HepG2 (cell line): ENCODE data around the gene M1AP. TPM values are rescaled to one million over a fixed set of nuclear protein-coding genes. Genes with fewer than 3 reads are reported as not detected.
A peak's percentile ranks its signal among the peaks of the same experiment; 100 is the strongest.

Source experiments
- ATF7 ChIP-seq, 2 experiments: fragments of 450-650 bp in 1 of 2; sonication (generic) in 1 of 2; formaldehyde crosslinking in 1 of 2; IDR thresholded peaks; 2 replicates each; pipeline versions ENCODE4 v1.4.0 to v1.6.1; 2016 to 2020; ENCODE audit warnings: antibody characterized with exemption in 1 of 2, mild to moderate bottlenecking in 1 of 2, missing genetic modification reagents in 1 of 2
- CEBPB ChIP-seq: IDR thresholded peaks from 2 replicates; pipeline ENCODE4 v1.6.1; 2011; ENCODE audit warnings: low read depth, low read length, improper control_type of control experiment, borderline replicate concordance
- DR1 ChIP-seq: sonication (generic); formaldehyde crosslinking; IDR thresholded peaks from 2 replicates; pipeline ENCODE4 v1.8.0; 2021; ENCODE audit warnings: mild to moderate bottlenecking, missing genetic modification reagents, inconsistent platforms
- ELF1 ChIP-seq: sonication (generic); formaldehyde crosslinking; IDR thresholded peaks from 2 replicates; pipeline ENCODE4 v1.4.0; 2020; ENCODE audit warnings: missing genetic modification reagents
- KDM1A ChIP-seq: IDR thresholded peaks from 2 replicates; pipeline ENCODE4 v1.6.1; 2016; ENCODE audit warnings: missing compliant biosample characterization
- KMT2A ChIP-seq: sonication (generic); formaldehyde crosslinking; IDR thresholded peaks from 2 replicates; pipeline ENCODE4 v1.4.0; 2020; ENCODE audit warnings: missing genetic modification reagents
- PHF8 ChIP-seq: sonication (generic); formaldehyde crosslinking; IDR thresholded peaks from 2 replicates; pipeline ENCODE4 v1.5.0; 2020; ENCODE audit warnings: missing genetic modification reagents
- RBM22 ChIP-seq: fragments of 200-400 bp; formaldehyde crosslinking; optimal IDR thresholded peaks from 2 replicates; pipeline ENCODE3; 2017; ENCODE audit warnings: mild to moderate bottlenecking, low read length, moderate library complexity
- STAG1 ChIP-seq: sonication (generic); formaldehyde crosslinking; IDR thresholded peaks from 2 replicates; pipeline ENCODE4 v1.4.0; 2020; ENCODE audit warnings: missing genetic modification reagents
- YEATS2 ChIP-seq: sonication (generic); formaldehyde crosslinking; IDR thresholded peaks from 2 replicates; pipeline ENCODE4 v1.4.0; 2020; ENCODE audit warnings: missing genetic modification reagents, borderline replicate concordance
- ZNF547 ChIP-seq: sonication (generic); formaldehyde crosslinking; IDR thresholded peaks from 2 replicates; pipeline ENCODE4 v1.5.1; 2020; ENCODE audit warnings: mild to moderate bottlenecking, missing genetic modification reagents
- ZNF773 ChIP-seq: sonication (generic); formaldehyde crosslinking; IDR thresholded peaks from 2 replicates; pipeline ENCODE4 v1.4.0; 2020; ENCODE audit warnings: missing genetic modification reagents, borderline replicate concordance
- polyA plus RNA-seq, 8 experiments: library from polyadenylated mRNA; depleted of rRNA in 3 of 8; stranded (reverse) in 7 of 8; unstranded in 1 of 8; fragments of >200 nt; fragmentation: Illumina TruSeq in 4 of 8; extraction: Trizol in 4 of 8; gene quantifications; 2 replicates each; pipeline versions ENCODE4 v1.2.1 to v1.2.3, GENCODE V29; 2011 to 2016; ENCODE audit warnings: low read depth in 4 of 8, missing spikeins in 1 of 8, mixed read lengths in 1 of 8; ENCODE audit not compliant: insufficient read depth in 1 of 8
- total RNA-seq, 5 experiments: library from RNA; depleted of rRNA; stranded (reverse); fragments of >200 nt; fragmentation: Illumina TruSeq; extraction: Trizol; gene quantifications; 2 replicates each; pipeline ENCODE4 v1.2.3, GENCODE V29; 2016; ENCODE audit warnings: low read depth in 1 of 5
- TF ChIP-seq, protein P1 (sequence below): sonication (generic); formaldehyde crosslinking; IDR thresholded peaks from 2 replicates; pipeline ENCODE4 v1.5.1; 2020; ENCODE audit warnings: mild to moderate bottlenecking, missing genetic modification reagents, moderate library complexity
- TF ChIP-seq, protein P2 (sequence below): sonication (generic); formaldehyde crosslinking; IDR thresholded peaks from 2 replicates; pipeline ENCODE4 v1.9.0; 2021; ENCODE audit warnings: missing genetic modification reagents, mild to moderate bottlenecking, borderline replicate concordance
- TF ChIP-seq, protein P3 (sequence below): sonication (generic); formaldehyde crosslinking; IDR thresholded peaks from 2 replicates; pipeline ENCODE4 v1.8.0; 2022; ENCODE audit warnings: low read depth, missing genetic modification reagents
- TF ChIP-seq, protein P4 (sequence below): IDR thresholded peaks from 2 replicates; pipeline ENCODE4 v1.6.1; 2016; ENCODE audit warnings: missing genetic modification reagents, missing compliant biosample characterization
- TF ChIP-seq, protein P5 (sequence below): sonication (generic); formaldehyde crosslinking; IDR thresholded peaks from 2 replicates; pipeline ENCODE4 v1.4.0; 2020; ENCODE audit warnings: mild to moderate bottlenecking, missing genetic modification reagents

Gene M1AP
- total and polyA plus RNA-seq, 2 of the 13 experiments (the other 11 are each of a cell fraction or from before 2014, with no cell fraction given): not detected

DNA sequence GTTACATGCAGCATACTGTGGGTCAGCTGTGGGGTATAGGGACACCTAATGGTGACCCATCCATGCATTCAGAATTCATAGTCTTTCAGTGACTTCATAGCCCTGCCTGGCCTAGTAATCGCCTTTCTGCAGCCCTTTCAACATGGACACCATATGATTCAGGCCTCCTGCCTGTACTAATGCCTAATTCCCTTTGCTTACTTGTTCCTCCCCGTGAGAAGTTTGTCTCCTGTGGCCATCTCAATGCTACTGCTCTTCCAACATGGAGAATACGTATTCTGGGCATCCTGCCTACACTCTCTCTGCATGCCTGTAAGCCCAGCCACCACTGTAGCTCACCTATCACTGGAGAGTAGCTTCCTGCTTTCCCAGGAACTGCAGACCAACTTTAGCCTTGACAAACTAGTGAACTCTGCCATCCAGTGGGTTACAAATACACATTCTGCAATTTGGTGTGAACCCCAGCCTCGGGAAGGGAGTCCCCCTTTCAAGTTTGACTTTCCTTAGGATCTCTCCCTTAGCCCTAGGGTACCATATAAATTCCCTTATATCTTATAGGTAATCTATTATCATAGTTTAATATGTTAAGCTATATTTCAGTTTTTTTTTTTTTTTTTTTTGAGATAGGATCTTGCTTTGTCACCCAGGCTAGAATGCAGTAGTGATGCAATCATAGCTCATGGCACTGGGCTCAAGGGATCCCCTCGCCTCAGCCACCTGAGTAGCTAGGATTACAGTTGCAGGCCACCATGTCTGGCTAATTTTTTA, 22.3 kb downstream of the M1AP start (continued):
- TF ChIP-seq, protein P1, sequence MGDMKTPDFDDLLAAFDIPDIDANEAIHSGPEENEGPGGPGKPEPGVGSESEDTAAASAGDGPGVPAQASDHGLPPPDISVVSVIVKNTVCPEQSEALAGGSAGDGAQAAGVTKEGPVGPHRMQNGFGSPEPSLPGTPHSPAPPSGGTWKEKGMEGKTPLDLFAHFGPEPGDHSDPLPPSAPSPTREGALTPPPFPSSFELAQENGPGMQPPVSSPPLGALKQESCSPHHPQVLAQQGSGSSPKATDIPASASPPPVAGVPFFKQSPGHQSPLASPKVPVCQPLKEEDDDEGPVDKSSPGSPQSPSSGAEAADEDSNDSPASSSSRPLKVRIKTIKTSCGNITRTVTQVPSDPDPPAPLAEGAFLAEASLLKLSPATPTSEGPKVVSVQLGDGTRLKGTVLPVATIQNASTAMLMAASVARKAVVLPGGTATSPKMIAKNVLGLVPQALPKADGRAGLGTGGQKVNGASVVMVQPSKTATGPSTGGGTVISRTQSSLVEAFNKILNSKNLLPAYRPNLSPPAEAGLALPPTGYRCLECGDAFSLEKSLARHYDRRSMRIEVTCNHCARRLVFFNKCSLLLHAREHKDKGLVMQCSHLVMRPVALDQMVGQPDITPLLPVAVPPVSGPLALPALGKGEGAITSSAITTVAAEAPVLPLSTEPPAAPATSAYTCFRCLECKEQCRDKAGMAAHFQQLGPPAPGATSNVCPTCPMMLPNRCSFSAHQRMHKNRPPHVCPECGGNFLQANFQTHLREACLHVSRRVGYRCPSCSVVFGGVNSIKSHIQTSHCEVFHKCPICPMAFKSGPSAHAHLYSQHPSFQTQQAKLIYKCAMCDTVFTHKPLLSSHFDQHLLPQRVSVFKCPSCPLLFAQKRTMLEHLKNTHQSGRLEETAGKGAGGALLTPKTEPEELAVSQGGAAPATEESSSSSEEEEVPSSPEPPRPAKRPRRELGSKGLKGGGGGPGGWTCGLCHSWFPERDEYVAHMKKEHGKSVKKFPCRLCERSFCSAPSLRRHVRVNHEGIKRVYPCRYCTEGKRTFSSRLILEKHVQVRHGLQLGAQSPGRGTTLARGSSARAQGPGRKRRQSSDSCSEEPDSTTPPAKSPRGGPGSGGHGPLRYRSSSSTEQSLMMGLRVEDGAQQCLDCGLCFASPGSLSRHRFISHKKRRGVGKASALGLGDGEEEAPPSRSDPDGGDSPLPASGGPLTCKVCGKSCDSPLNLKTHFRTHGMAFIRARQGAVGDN (CRISPR knock-in tag): no peak
- TF ChIP-seq, protein P2, sequence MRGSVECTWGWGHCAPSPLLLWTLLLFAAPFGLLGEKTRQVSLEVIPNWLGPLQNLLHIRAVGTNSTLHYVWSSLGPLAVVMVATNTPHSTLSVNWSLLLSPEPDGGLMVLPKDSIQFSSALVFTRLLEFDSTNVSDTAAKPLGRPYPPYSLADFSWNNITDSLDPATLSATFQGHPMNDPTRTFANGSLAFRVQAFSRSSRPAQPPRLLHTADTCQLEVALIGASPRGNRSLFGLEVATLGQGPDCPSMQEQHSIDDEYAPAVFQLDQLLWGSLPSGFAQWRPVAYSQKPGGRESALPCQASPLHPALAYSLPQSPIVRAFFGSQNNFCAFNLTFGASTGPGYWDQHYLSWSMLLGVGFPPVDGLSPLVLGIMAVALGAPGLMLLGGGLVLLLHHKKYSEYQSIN (CRISPR knock-in tag): no peak
- TF ChIP-seq ELF1 (CRISPR knock-in tag) (no peak), ATF7 (IDR thresholded peaks at IDR 0.05) (0 out of 2 replicates have a peak, but pooled peaks have one; percentile 14), ATF7 (CRISPR knock-in tag; IDR thresholded peaks at IDR 0.05) (no peak), KDM1A (CRISPR knock-in tag) (no peak), DR1 (CRISPR knock-in tag) (no peak), CEBPB (peak; percentile 72; the same call in 1 of the 2 replicates), YEATS2 (CRISPR knock-in tag) (no peak), KMT2A (no peak), ZNF773 (CRISPR knock-in tag) (no peak), RBM22 (no peak), STAG1 (peak; percentile 31), ZNF547 (no peak), PHF8 (no peak)
- TF ChIP-seq, protein P3, sequence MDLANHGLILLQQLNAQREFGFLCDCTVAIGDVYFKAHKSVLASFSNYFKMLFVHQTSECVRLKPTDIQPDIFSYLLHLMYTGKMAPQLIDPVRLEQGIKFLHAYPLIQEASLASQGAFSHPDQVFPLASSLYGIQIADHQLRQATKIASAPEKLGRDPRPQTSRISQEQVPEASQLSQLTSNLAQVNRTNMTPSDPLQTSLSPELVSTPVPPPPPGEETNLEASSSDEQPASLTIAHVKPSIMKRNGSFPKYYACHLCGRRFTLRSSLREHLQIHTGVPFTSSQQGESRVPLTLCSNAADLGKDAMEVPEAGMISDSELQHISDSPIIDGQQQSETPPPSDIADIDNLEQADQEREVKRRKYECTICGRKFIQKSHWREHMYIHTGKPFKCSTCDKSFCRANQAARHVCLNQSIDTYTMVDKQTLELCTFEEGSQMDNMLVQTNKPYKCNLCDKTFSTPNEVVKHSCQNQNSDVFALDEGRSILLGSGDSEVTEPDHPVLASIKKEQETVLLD (CRISPR knock-in tag): no peak
- TF ChIP-seq, protein P4, sequence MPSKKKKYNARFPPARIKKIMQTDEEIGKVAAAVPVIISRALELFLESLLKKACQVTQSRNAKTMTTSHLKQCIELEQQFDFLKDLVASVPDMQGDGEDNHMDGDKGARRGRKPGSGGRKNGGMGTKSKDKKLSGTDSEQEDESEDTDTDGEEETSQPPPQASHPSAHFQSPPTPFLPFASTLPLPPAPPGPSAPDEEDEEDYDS (CRISPR knock-in tag): no peak
- TF ChIP-seq, protein P5, sequence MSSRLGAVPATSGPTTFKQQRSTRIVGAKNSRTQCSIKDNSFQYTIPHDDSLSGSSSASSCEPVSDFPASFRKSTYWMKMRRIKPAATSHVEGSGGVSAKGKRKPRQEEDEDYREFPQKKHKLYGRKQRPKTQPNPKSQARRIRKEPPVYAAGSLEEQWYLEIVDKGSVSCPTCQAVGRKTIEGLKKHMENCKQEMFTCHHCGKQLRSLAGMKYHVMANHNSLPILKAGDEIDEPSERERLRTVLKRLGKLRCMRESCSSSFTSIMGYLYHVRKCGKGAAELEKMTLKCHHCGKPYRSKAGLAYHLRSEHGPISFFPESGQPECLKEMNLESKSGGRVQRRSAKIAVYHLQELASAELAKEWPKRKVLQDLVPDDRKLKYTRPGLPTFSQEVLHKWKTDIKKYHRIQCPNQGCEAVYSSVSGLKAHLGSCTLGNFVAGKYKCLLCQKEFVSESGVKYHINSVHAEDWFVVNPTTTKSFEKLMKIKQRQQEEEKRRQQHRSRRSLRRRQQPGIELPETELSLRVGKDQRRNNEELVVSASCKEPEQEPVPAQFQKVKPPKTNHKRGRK: no peak
